ENCODE measurements around the gene NUP188. TPM values are rescaled to one million over a fixed set of nuclear protein-coding genes. Genes with fewer than 3 reads are reported as not detected.

The NUP188 gene
- total and polyA plus RNA-seq, 2 donors (not counting 3 experiments of a cell fraction or from before 2014, with no cell fraction given), result 62.7 to 66.2 TPM

DNA sequence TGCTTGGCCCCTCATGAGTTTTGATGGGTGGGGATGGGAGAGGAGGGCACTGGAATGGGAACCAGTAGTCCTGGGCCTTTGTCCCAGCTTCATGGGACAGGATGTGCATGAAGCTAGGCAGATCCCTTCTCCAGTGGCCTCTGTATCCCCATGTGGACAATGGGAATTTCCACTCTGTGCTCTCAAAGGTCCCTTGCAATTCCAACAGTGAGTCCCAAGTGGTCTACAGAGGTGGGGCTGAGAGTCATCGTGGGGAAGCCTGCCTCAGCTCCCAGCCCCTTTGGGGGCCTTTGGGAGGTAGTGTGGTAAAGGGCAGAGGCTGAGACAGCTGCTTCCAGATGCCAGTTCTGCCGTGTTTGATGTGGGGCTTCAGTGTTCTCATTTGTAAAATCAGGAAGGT is 28.6 kb upstream of the NUP188 start:
- H3K27ac ChIP-seq (ENCODE audit: insufficient read depth, low read depth, low read length), result no peak overlapping the region
- no peaks in the 10 kb centered on the region for H4K20me1 ChIP-seq (replicated peaks; ENCODE audit: control insufficient read depth, extremely low read depth, insufficient read depth, low read length)
- BruUV-seq (replicated peaks), result no TSS peak
- H3K9me1 ChIP-seq (replicated peaks; ENCODE audit: control insufficient read depth, extremely low read depth, insufficient read depth, low read length), result no peaks in the 10 kb centered on the region
- FAIRE-seq, result no peak
- H3K79me2 ChIP-seq (ENCODE audit: control insufficient read depth, insufficient read depth, low read length), result peaks cover 21% of the 10 kb centered on the region
- H3K9me3 ChIP-seq (replicated peaks; ENCODE audit: control insufficient read depth, insufficient read depth, low read length), result no peaks in the 10 kb centered on the region
- POLR2A ChIA-PET, result no interaction called here
- H3K4me1 ChIP-seq (ENCODE audit: control insufficient read depth, extremely low read depth, insufficient read depth, low read length), result peaks cover 50% of the 10 kb centered on the region
- no peak overlapping the region for H2AFZ ChIP-seq (ENCODE audit: low read depth, low read length)
- no peak for DNase-seq (ENCODE audit: low read depth, low spot score)
- CTCF ChIA-PET, result interaction anchor here (0.7 to 2.8 kb wide), 3 partner anchors 8 to 184 kb away, joined by 3 to 7 read pairs (median 3); no protein-coding TSS in a partner anchor
- no peaks in the 10 kb centered on the region for H3K27me3 ChIP-seq (ENCODE audit: control insufficient read depth in 2 of 2, insufficient read depth in 2 of 2, low read length in 2 of 2)
- intact Hi-C loops (cut with micrococcal nuclease) (no loop called here), dilution Hi-C loops (cut with MboI; ENCODE audit: extremely low pct_ligation_motif_present, low sequenced_read_pairs) (no loop called here)
- H3K9ac ChIP-seq (replicated peaks; ENCODE audit: extremely low read depth, insufficient read depth, low read length), result no peak overlapping the region
- no peak overlapping the region for H3K4me3 ChIP-seq (replicated peaks in 1 of 3; ENCODE audit: insufficient read depth in 1 of 3, low read depth in 1 of 3, low read length in 3 of 3)
- no peak overlapping the region for H3K4me2 ChIP-seq (ENCODE audit: insufficient read depth, low read length)
- TF ChIP-seq MYC (IDR thresholded peaks at IDR 0.05; ENCODE audit: low read depth, low read length) (no peak), POLR2AphosphoS5 (IDR thresholded peaks at IDR 0.05; ENCODE audit: insufficient read depth, low read depth, low read length) (no peak), POLR2A (IDR thresholded peaks at IDR 0.05; ENCODE audit: low read depth, low read length) (no peak), EZH2 (IDR thresholded peaks at IDR 0.05; ENCODE audit: borderline replicate concordance, low read depth, low read length, severe bottlenecking) (no peak), FOS (IDR thresholded peaks at IDR 0.05; ENCODE audit: borderline replicate concordance, insufficient read depth, low read length) (no peak), JUN (IDR thresholded peaks at IDR 0.05; ENCODE audit: borderline replicate concordance, insufficient read depth, insufficient read length, low read depth) (no peak), GATA2 (IDR thresholded peaks at IDR 0.05; ENCODE audit: insufficient read depth, insufficient read length, low read depth, low read length) (no peak), MAX (IDR thresholded peaks at IDR 0.05; ENCODE audit: insufficient read depth, insufficient read length) (no peak)
- TF ChIP-seq, protein P1, sequence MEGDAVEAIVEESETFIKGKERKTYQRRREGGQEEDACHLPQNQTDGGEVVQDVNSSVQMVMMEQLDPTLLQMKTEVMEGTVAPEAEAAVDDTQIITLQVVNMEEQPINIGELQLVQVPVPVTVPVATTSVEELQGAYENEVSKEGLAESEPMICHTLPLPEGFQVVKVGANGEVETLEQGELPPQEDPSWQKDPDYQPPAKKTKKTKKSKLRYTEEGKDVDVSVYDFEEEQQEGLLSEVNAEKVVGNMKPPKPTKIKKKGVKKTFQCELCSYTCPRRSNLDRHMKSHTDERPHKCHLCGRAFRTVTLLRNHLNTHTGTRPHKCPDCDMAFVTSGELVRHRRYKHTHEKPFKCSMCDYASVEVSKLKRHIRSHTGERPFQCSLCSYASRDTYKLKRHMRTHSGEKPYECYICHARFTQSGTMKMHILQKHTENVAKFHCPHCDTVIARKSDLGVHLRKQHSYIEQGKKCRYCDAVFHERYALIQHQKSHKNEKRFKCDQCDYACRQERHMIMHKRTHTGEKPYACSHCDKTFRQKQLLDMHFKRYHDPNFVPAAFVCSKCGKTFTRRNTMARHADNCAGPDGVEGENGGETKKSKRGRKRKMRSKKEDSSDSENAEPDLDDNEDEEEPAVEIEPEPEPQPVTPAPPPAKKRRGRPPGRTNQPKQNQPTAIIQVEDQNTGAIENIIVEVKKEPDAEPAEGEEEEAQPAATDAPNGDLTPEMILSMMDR (IDR thresholded peaks at IDR 0.05; ENCODE audit: extremely low read depth in 1 of 2, insufficient read depth in 1 of 2, low read depth in 1 of 2, low read length in 2 of 2), result no peak
- peaks cover 15 to 23% of the 10 kb centered on the region in 2 experiments for H3K36me3 ChIP-seq (ENCODE audit: control insufficient read depth in 2 of 2, extremely low read depth in 1 of 2, insufficient read depth in 2 of 2, low read length in 2 of 2)

Data from endothelial cell of umbilical vein (primary cell).